Measurements from ENCODE around the gene EXD3.

The EXD3 gene

DNA sequence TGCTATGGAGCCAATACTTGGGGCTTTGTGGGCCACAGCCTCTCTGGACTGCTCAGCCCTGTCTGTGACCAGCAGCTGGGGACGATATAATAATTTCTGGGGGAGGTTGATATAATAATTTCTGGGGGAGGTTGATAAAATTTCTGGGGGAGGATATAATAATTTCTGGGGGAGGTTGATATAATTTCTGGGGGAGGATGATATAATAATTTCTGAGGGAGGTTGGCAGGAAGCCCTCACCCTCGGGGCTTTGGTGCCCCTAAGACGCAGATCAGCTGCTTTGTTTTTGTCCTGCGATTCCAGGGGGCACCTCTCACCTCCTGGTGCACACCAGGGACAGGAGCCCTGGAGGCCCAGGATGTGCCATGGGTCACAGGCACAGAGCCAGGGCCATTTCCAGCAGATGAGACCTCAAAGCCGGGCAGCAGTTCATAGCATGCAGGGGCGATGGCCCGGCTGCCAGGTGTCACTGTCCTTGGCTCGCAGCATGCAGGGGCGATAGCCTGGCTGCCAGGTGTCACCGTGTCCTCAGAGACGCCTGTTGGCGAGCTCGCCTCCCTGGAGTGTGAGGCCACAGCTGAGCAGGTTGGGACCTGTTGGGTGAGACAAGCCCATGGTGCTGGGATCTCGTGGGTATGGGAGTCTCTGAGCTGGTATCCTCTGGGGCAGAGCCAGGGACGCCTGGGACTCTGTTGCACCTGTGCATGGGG lies 149.2 kb downstream of the EXD3 start:
- TF ChIP-seq, protein P1, sequence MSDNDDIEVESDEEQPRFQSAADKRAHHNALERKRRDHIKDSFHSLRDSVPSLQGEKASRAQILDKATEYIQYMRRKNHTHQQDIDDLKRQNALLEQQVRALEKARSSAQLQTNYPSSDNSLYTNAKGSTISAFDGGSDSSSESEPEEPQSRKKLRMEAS (IDR thresholded peaks at IDR 0.05), result no peak
- TF ChIP-seq RAD21 (IDR thresholded peaks at IDR 0.05; ENCODE audit: low read depth) (no peak), CREB1 (IDR thresholded peaks at IDR 0.05; ENCODE audit: low read depth) (no peak), NFIC (IDR thresholded peaks at IDR 0.05) (no peak), EGR1 (IDR thresholded peaks at IDR 0.05) (no peak), YY1 (IDR thresholded peaks at IDR 0.05; ENCODE audit: low read depth) (no peak), EP300 (IDR thresholded peaks at IDR 0.05; ENCODE audit: borderline replicate concordance) (no peak), USF1 (IDR thresholded peaks at IDR 0.05) (no peak), TAF1 (IDR thresholded peaks at IDR 0.05; ENCODE audit: low read depth) (no peak), TCF12 (IDR thresholded peaks at IDR 0.05; ENCODE audit: low read depth) (no peak), ZBTB7A (IDR thresholded peaks at IDR 0.05; ENCODE audit: low read depth) (no peak), CEBPB (IDR thresholded peaks at IDR 0.05) (no peak), TEAD4 (IDR thresholded peaks at IDR 0.05) (no peak), REST (IDR thresholded peaks at IDR 0.05; ENCODE audit: low read depth) (no peak), FOXM1 (IDR thresholded peaks at IDR 0.05; ENCODE audit: borderline replicate concordance, low read depth) (no peak)

- TF ChIP-seq TEAD4 (IDR thresholded peaks at IDR 0.05), result no peak
- no peak for TF ChIP-seq CREB1 (IDR thresholded peaks at IDR 0.05; ENCODE audit: low read depth)
- no peak for TF ChIP-seq RAD21 (IDR thresholded peaks at IDR 0.05; ENCODE audit: low read depth)
These were observed 149.9 kb downstream of the EXD3 start for GRCh38 chr9:137273095-137273490.

GRCh38 chr9:137272241-137273094 lies 150.5 kb downstream of the EXD3 start:
- TF ChIP-seq EGR1 (IDR thresholded peaks at IDR 0.05) (no peak), TAF1 (IDR thresholded peaks at IDR 0.05; ENCODE audit: low read depth) (no peak), EP300 (IDR thresholded peaks at IDR 0.05; ENCODE audit: borderline replicate concordance) (no peak), CREB1 (IDR thresholded peaks at IDR 0.05; ENCODE audit: low read depth) (no peak), YY1 (IDR thresholded peaks at IDR 0.05; ENCODE audit: low read depth) (no peak), USF1 (IDR thresholded peaks at IDR 0.05) (no peak), CEBPB (IDR thresholded peaks at IDR 0.05) (no peak), NFIC (IDR thresholded peaks at IDR 0.05) (no peak), TEAD4 (IDR thresholded peaks at IDR 0.05) (no peak), FOXM1 (IDR thresholded peaks at IDR 0.05; ENCODE audit: borderline replicate concordance, low read depth) (no peak), REST (IDR thresholded peaks at IDR 0.05; ENCODE audit: low read depth) (no peak), TCF12 (IDR thresholded peaks at IDR 0.05; ENCODE audit: low read depth) (no peak), RAD21 (IDR thresholded peaks at IDR 0.05; ENCODE audit: low read depth) (no peak), ZBTB7A (IDR thresholded peaks at IDR 0.05; ENCODE audit: low read depth) (no peak)
- TF ChIP-seq, protein P1 (IDR thresholded peaks at IDR 0.05), result no peak

GRCh38 chr9:137271696-137272076 lies 151.3 kb downstream of the EXD3 start:
- TF ChIP-seq, protein P1 (IDR thresholded peaks at IDR 0.05), result no peak
- no peak for TF ChIP-seq TEAD4 (IDR thresholded peaks at IDR 0.05)
- TF ChIP-seq NFIC (IDR thresholded peaks at IDR 0.05), result no peak
- TF ChIP-seq ZBTB7A (IDR thresholded peaks at IDR 0.05; ENCODE audit: low read depth), result no peak
- no peak for TF ChIP-seq CEBPB (IDR thresholded peaks at IDR 0.05)
- no peak for TF ChIP-seq TCF12 (IDR thresholded peaks at IDR 0.05; ENCODE audit: low read depth)
- TF ChIP-seq REST (IDR thresholded peaks at IDR 0.05; ENCODE audit: low read depth), result no peak
- no peak for TF ChIP-seq USF1 (IDR thresholded peaks at IDR 0.05)
- no peak for TF ChIP-seq RAD21 (IDR thresholded peaks at IDR 0.05; ENCODE audit: low read depth)
- TF ChIP-seq TAF1 (IDR thresholded peaks at IDR 0.05; ENCODE audit: low read depth), result no peak
- TF ChIP-seq FOXM1 (IDR thresholded peaks at IDR 0.05; ENCODE audit: borderline replicate concordance, low read depth), result no peak
- no peak for TF ChIP-seq CREB1 (IDR thresholded peaks at IDR 0.05; ENCODE audit: low read depth)
- no peak for TF ChIP-seq YY1 (IDR thresholded peaks at IDR 0.05; ENCODE audit: low read depth)
- no peak for TF ChIP-seq EGR1 (IDR thresholded peaks at IDR 0.05)
- no peak for TF ChIP-seq EP300 (IDR thresholded peaks at IDR 0.05; ENCODE audit: borderline replicate concordance)

Data from Ishikawa (cell line).